ENCODE measurements around the gene TEX10. TPM values are rescaled to one million over a fixed set of nuclear protein-coding genes. Genes with fewer than 3 reads are reported as not detected.
A peak's percentile ranks its signal among the peaks of the same experiment; 100 is the strongest.

The TEX10 gene
- 10 to 100 TPM in 2 of 4 donors, 1 to 10 TPM in 2; 8.1 to 23.1 (median 11.9) TPM for total RNA-seq

GRCh38 chr9:100352727-100353505 is at the start of gene TEX10:
TEX10 (minus strand) TSS chr9:100352942; CDS start chr9:100349363, 3,579 bp downstream.
- TF ChIP-seq POLR2A (IDR thresholded peaks at IDR 0.05) (peak in 1 of 2 donors; percentile 38), CTCF (IDR thresholded peaks at IDR 0.05) (no peak)
- H3K4me1 ChIP-seq, result peaks cover 0 to 6% (median 5%) of the 10 kb centered on the region in 4 donors
- peak; percentile 87 to 95 (median 92) for DNase-seq

GRCh38 chr9:100401042-100401441 is 48.3 kb upstream of the TEX10 start:
- no peaks in the 10 kb centered on the region for H3K4me1 ChIP-seq
- TF ChIP-seq POLR2A (IDR thresholded peaks at IDR 0.05), result no peak
- no peak for TF ChIP-seq CTCF (IDR thresholded peaks at IDR 0.05)
- DNase-seq, result no peak
- H3K27ac ChIP-seq, result no peak overlapping the region
- H3K9me3 ChIP-seq, result no peaks in the 10 kb centered on the region
- no peak overlapping the region for H3K4me3 ChIP-seq
- no peaks in the 10 kb centered on the region for H3K27me3 ChIP-seq
- H3K36me3 ChIP-seq, result no peaks in the 10 kb centered on the region

More at GRCh38 chr9:100352727-100353505, at the start of gene TEX10:
- Histone ChIP-seq H3K4me3 (peak within 1 kb of the TSS; percentile 78 to 99 (median 95)), H3K36me3 (no peaks in the 10 kb centered on the region), H3K27ac (peak within 1 kb of the TSS; percentile 41 to 89 (median 80)), H3K27me3 (no peaks in the 10 kb centered on the region), H3K9me3 (no peaks in the 10 kb centered on the region)

GRCh38 chr9:100397529-100398266 is 45.0 kb upstream of the TEX10 start:
- H3K4me1 ChIP-seq, result no peaks in the 10 kb centered on the region
- no peaks in the 10 kb centered on the region for H3K9me3 ChIP-seq
- no peaks in the 10 kb centered on the region for H3K36me3 ChIP-seq
- no peak for TF ChIP-seq POLR2A (IDR thresholded peaks at IDR 0.05)
- no peaks in the 10 kb centered on the region for H3K27me3 ChIP-seq
- H3K4me3 ChIP-seq, result no peak overlapping the region
- no peak for DNase-seq
- no peak overlapping the region for H3K27ac ChIP-seq

GRCh38 chr9:100396769-100397168 is 44.0 kb upstream of the TEX10 start:
- no peaks in the 10 kb centered on the region for H3K4me1 ChIP-seq
- TF ChIP-seq POLR2A (IDR thresholded peaks at IDR 0.05), result no peak
- no peak for TF ChIP-seq CTCF (IDR thresholded peaks at IDR 0.05)
- no peaks in the 10 kb centered on the region for H3K27me3 ChIP-seq
- H3K27ac ChIP-seq, result no peak overlapping the region
- H3K9me3 ChIP-seq, result no peaks in the 10 kb centered on the region
- H3K4me3 ChIP-seq, result no peak overlapping the region
- no peak for DNase-seq
- H3K36me3 ChIP-seq, result no peaks in the 10 kb centered on the region

- no peak overlapping the region for H3K4me3 ChIP-seq
- no peaks in the 10 kb centered on the region for H3K27me3 ChIP-seq
- no peak for DNase-seq
- no peak overlapping the region for H3K27ac ChIP-seq
- no peak for TF ChIP-seq CTCF (IDR thresholded peaks at IDR 0.05)
- TF ChIP-seq POLR2A (IDR thresholded peaks at IDR 0.05), result no peak
- no peaks in the 10 kb centered on the region for H3K4me1 ChIP-seq
- H3K9me3 ChIP-seq, result no peaks in the 10 kb centered on the region
- H3K36me3 ChIP-seq, result no peaks in the 10 kb centered on the region
Observed at GRCh38 chr9:100394816-100395215, 42.1 kb upstream of the TEX10 start.
